SK-N-SH (cell line): ENCODE results near the gene LILRA2.
"Not testable (repeated sequence)": the region's sequence is repeated elsewhere in the genome, so short reads cannot be mapped to it uniquely, and the experiment has no call there.

Experiments
- FOSL2 ChIP-seq: IDR thresholded peaks from 2 replicates; pipeline ENCODE4 v1.4.0; 2012; ENCODE audit warnings: low read depth, mild to moderate bottlenecking, moderate library complexity, borderline replicate concordance
- GABPA ChIP-seq: IDR thresholded peaks from 2 replicates; pipeline ENCODE4 v1.4.0; 2012; ENCODE audit warnings: low read depth, mild to moderate bottlenecking
- JUND ChIP-seq: IDR thresholded peaks from 2 replicates; pipeline ENCODE4 v1.4.0; 2012
- POLR2AphosphoS5 ChIP-seq: IDR thresholded peaks from 2 replicates; pipeline ENCODE4 v1.6.1; 2012; ENCODE audit warnings: low read depth, low read length
- SIN3A ChIP-seq: IDR thresholded peaks from 2 replicates; pipeline ENCODE4 v1.6.1; 2012; ENCODE audit warnings: low read depth, mild to moderate bottlenecking, low read length, moderate library complexity, borderline replicate concordance
- TF ChIP-seq, protein P1 (sequence below): IDR thresholded peaks from 2 replicates; pipeline ENCODE4 v1.4.0; 2012; ENCODE audit warnings: low read depth
- TF ChIP-seq, protein P2 (sequence below): IDR thresholded peaks from 2 replicates; pipeline ENCODE4 v1.6.1; 2012; ENCODE audit warnings: mild to moderate bottlenecking, low read depth, low read length, moderate library complexity
- TF ChIP-seq, protein P3 (sequence below): fragments of 200-600 bp; sonication (generic); IDR thresholded peaks from 2 replicates; pipeline ENCODE4 v1.6.1; 2017; ENCODE audit warnings: antibody characterized with exemption, mild to moderate bottlenecking, moderate library complexity

DNA sequence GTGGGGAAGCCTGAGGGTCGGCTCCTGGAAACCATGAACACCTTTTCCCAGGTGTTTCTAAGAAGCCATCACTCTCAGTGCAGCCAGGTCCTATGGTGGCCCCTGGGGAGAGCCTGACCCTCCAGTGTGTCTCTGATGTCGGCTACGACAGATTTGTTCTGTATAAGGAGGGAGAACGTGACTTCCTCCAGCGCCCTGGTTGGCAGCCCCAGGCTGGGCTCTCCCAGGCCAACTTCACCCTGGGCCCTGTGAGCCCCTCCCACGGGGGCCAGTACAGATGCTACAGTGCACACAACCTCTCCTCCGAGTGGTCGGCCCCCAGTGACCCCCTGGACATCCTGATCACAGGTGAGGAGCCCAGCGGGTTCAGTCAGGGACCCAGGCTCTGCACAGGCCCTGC lies 1.6 kb downstream of the LILRA2 start:
- not testable (repeated sequence) for TF ChIP-seq GABPA, POLR2AphosphoS5, SIN3A, FOSL2, JUND
- TF ChIP-seq, protein P1, sequence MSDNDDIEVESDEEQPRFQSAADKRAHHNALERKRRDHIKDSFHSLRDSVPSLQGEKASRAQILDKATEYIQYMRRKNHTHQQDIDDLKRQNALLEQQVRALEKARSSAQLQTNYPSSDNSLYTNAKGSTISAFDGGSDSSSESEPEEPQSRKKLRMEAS: not testable (repeated sequence)
- TF ChIP-seq, protein P2, sequence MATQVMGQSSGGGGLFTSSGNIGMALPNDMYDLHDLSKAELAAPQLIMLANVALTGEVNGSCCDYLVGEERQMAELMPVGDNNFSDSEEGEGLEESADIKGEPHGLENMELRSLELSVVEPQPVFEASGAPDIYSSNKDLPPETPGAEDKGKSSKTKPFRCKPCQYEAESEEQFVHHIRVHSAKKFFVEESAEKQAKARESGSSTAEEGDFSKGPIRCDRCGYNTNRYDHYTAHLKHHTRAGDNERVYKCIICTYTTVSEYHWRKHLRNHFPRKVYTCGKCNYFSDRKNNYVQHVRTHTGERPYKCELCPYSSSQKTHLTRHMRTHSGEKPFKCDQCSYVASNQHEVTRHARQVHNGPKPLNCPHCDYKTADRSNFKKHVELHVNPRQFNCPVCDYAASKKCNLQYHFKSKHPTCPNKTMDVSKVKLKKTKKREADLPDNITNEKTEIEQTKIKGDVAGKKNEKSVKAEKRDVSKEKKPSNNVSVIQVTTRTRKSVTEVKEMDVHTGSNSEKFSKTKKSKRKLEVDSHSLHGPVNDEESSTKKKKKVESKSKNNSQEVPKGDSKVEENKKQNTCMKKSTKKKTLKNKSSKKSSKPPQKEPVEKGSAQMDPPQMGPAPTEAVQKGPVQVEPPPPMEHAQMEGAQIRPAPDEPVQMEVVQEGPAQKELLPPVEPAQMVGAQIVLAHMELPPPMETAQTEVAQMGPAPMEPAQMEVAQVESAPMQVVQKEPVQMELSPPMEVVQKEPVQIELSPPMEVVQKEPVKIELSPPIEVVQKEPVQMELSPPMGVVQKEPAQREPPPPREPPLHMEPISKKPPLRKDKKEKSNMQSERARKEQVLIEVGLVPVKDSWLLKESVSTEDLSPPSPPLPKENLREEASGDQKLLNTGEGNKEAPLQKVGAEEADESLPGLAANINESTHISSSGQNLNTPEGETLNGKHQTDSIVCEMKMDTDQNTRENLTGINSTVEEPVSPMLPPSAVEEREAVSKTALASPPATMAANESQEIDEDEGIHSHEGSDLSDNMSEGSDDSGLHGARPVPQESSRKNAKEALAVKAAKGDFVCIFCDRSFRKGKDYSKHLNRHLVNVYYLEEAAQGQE: not testable (repeated sequence)
- TF ChIP-seq, protein P3, sequence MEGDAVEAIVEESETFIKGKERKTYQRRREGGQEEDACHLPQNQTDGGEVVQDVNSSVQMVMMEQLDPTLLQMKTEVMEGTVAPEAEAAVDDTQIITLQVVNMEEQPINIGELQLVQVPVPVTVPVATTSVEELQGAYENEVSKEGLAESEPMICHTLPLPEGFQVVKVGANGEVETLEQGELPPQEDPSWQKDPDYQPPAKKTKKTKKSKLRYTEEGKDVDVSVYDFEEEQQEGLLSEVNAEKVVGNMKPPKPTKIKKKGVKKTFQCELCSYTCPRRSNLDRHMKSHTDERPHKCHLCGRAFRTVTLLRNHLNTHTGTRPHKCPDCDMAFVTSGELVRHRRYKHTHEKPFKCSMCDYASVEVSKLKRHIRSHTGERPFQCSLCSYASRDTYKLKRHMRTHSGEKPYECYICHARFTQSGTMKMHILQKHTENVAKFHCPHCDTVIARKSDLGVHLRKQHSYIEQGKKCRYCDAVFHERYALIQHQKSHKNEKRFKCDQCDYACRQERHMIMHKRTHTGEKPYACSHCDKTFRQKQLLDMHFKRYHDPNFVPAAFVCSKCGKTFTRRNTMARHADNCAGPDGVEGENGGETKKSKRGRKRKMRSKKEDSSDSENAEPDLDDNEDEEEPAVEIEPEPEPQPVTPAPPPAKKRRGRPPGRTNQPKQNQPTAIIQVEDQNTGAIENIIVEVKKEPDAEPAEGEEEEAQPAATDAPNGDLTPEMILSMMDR: not testable (repeated sequence)
